HG03159 (cell line): ENCODE results near the gene STK39.

ENCODE experiments used
- ATAC-seq: cut with Tn5 transposase; IDR thresholded peaks from one replicate; pipeline ENCODE4 v1.9.1; 2021; ENCODE audit warnings: mild to moderate bottlenecking, moderate library complexity; ENCODE audit not compliant: unreplicated experiment

Gene STK39

GRCh38 chr2:167965907-167966761 lies 281.3 kb downstream of the STK39 start:
- ATAC-seq, result no peak

- no peak for ATAC-seq
Observed at GRCh38 chr2:167964650-167965413, 282.6 kb downstream of the STK39 start.

- ATAC-seq, result no peak
Observed at GRCh38 chr2:167963899-167964649, 283.3 kb downstream of the STK39 start.

GRCh38 chr2:167962436-167963226 lies 284.8 kb downstream of the STK39 start:
- ATAC-seq, result no peak

GRCh38 chr2:167961536-167962048 lies 285.8 kb downstream of the STK39 start:
- ATAC-seq, result no peak

GRCh38 chr2:167960089-167960747 lies 287.2 kb downstream of the STK39 start:
- no peak for ATAC-seq

- no peak for ATAC-seq
Observed at GRCh38 chr2:167957662-167958061, 289.7 kb downstream of the STK39 start.

GRCh38 chr2:167955264-167955906 lies 292.0 kb downstream of the STK39 start:
- no peak for ATAC-seq

- ATAC-seq, result no peak
Observed at GRCh38 chr2:167954495-167954894, 292.9 kb downstream of the STK39 start.

- ATAC-seq, result no peak
Observed at GRCh38 chr2:167953776-167954175, 293.6 kb downstream of the STK39 start.

GRCh38 chr2:167950571-167950970 lies 296.8 kb downstream of the STK39 start:
- no peak for ATAC-seq

GRCh38 chr2:167946441-167946841 lies 301.0 kb downstream of the STK39 start:
- no peak for ATAC-seq

GRCh38 chr2:167945660-167946368 lies 301.6 kb downstream of the STK39 start:
- no peak for ATAC-seq

GRCh38 chr2:167944825-167945659 lies 302.4 kb downstream of the STK39 start:
- ATAC-seq, result no peak

- no peak for ATAC-seq
Observed at GRCh38 chr2:167943897-167944296, 303.5 kb downstream of the STK39 start.

GRCh38 chr2:167943368-167943767 lies 304.0 kb downstream of the STK39 start:
- no peak for ATAC-seq

- no peak for ATAC-seq
Observed at GRCh38 chr2:167942366-167943081, 304.9 kb downstream of the STK39 start.
